Smooth muscle cell (in vitro differentiated cells): ENCODE results near the gene CCNC. TPM values are rescaled to one million over a fixed set of nuclear protein-coding genes. Genes with fewer than 3 reads are reported as not detected.

ENCODE experiments used
- DNase-seq: peaks from one replicate; lab custom pipeline; 2025; ENCODE audit not compliant: unreplicated experiment; lab: John Stamatoyannopoulos, UW
- H2AFZ ChIP-seq: fragments of 200-600 bp; sonication (generic); 2 replicates; pipeline ENCODE4 v1.6.0; 2016; ENCODE audit warnings: antibody characterized with exemption, low read depth, mild to moderate bottlenecking
- H3F3A ChIP-seq: fragments of 200-600 bp; sonication (generic); 2 replicates; pipeline ENCODE4 v1.6.0; 2017; ENCODE audit warnings: antibody characterized with exemption, low read depth
- H3K27ac ChIP-seq: fragments of 200-600 bp; sonication (generic); 2 replicates; pipeline ENCODE4 v1.5.1; 2016; ENCODE audit warnings: low read depth, mild to moderate bottlenecking
- H3K27me3 ChIP-seq: fragments of 200-600 bp; sonication (generic); 2 replicates; pipeline ENCODE4 v1.6.1; 2016; ENCODE audit warnings: low read depth, mild to moderate bottlenecking
- H3K36me3 ChIP-seq: fragments of 200-600 bp; sonication (generic); 2 replicates; pipeline ENCODE4 v1.5.1; 2016; ENCODE audit warnings: low read depth
- H3K4me1 ChIP-seq: fragments of 200-600 bp; sonication (generic); 2 replicates; pipeline ENCODE4 v1.5.1; 2016; ENCODE audit warnings: low read depth
- H3K4me2 ChIP-seq: fragments of 200-600 bp; sonication (generic); 2 replicates; pipeline ENCODE4 v1.6.0; 2016; ENCODE audit warnings: mild to moderate bottlenecking
- H3K4me3 ChIP-seq: fragments of 200-600 bp; sonication (generic); 2 replicates; pipeline ENCODE4 v1.5.1; 2016; ENCODE audit warnings: mild to moderate bottlenecking
- H3K79me2 ChIP-seq: fragments of 200-600 bp; sonication (generic); 2 replicates; pipeline ENCODE4 v1.6.0; 2016; ENCODE audit warnings: low read depth, mild to moderate bottlenecking
- H3K9ac ChIP-seq: fragments of 200-600 bp; sonication (generic); 2 replicates; pipeline ENCODE4 v1.6.0; 2016; ENCODE audit warnings: low read depth
- H3K9me3 ChIP-seq: fragments of 200-600 bp; sonication (generic); replicated peaks from 2 replicates; pipeline ENCODE4 v1.5.1; 2016; ENCODE audit warnings: low read depth
- H4K20me1 ChIP-seq: fragments of 200-600 bp; sonication (generic); 2 replicates; pipeline ENCODE4 v1.6.0; 2016; ENCODE audit warnings: low read depth
- CTCF ChIP-seq: fragments of 200-600 bp; sonication (generic); IDR thresholded peaks from 2 replicates; pipeline ENCODE4 v1.5.1; 2017; ENCODE audit warnings: borderline replicate concordance, mild to moderate bottlenecking, antibody characterized with exemption; ENCODE audit not compliant: insufficient read depth, poor library complexity, severe bottlenecking
- WGBS: methylation state at CpG from one replicate; pipeline ENCODE4 v1.1.7; 2016; ENCODE audit warnings: low lambda C conversion rate; 5-methylcytosine and 5-hydroxymethylcytosine counted together
- polyA plus RNA-seq: library from polyadenylated mRNA; unstranded; fragments of >200 nt; fragmentation: Nextera tagmentation; extraction: Ambion mirVana; gene quantifications from 2 replicates; pipeline ENCODE4 v1.2.1, GENCODE V29; 2016
- total RNA-seq: library from RNA; depleted of rRNA; stranded (reverse); fragments of >200 nt; gene quantifications from 2 replicates; pipeline ENCODE4 v1.2.3, GENCODE V29; 2014

Gene CCNC
- total and polyA plus RNA-seq, 2 experiments from 2014 or later = 53.8 to 67.7 TPM

GRCh38 chr6:99530627-99531026 lies 37.8 kb downstream of the CCNC start:
- TF ChIP-seq CTCF = no peak
- Histone ChIP-seq H3K36me3 (peaks cover 13% of the 10 kb centered on the region), H3K9me3 (no peaks in the 10 kb centered on the region), H3K4me2 (no peak overlapping the region), H2AFZ (no peak overlapping the region), H3K27me3 (no peaks in the 10 kb centered on the region), H3K79me2 (no peaks in the 10 kb centered on the region), H3K9ac (no peak overlapping the region), H3F3A (no peaks in the 10 kb centered on the region), H3K4me1 (no peaks in the 10 kb centered on the region), H4K20me1 (peaks cover 8% of the 10 kb centered on the region), H3K27ac (no peak overlapping the region), H3K4me3 (no peak overlapping the region)
- 96% methylated on average over 1 of the region's 1 CpG for WGBS
- DNase-seq = no peak

GRCh38 chr6:99522531-99522930 lies 45.9 kb downstream of the CCNC start:
- Histone ChIP-seq H3K27ac (no peak overlapping the region), H3K9ac (no peak overlapping the region), H3K4me3 (no peak overlapping the region), H3K79me2 (peaks cover 7% of the 10 kb centered on the region), H4K20me1 (no peaks in the 10 kb centered on the region), H3K4me2 (peak overlapping the region; percentile 82), H3F3A (peaks cover 3% of the 10 kb centered on the region), H3K9me3 (no peaks in the 10 kb centered on the region), H3K4me1 (no peaks in the 10 kb centered on the region), H3K36me3 (no peaks in the 10 kb centered on the region), H2AFZ (no peak overlapping the region), H3K27me3 (no peaks in the 10 kb centered on the region)
- 48% methylated on average over 4 of the region's 4 CpGs for WGBS
- no peak for DNase-seq
- no peak for TF ChIP-seq CTCF

- Histone ChIP-seq H3K79me2 (peaks cover 7% of the 10 kb centered on the region), H3F3A (peaks cover 4% of the 10 kb centered on the region), H3K27me3 (no peaks in the 10 kb centered on the region), H3K4me3 (peak overlapping the region; percentile 63), H3K4me2 (peak overlapping the region; percentile 82), H3K9me3 (no peaks in the 10 kb centered on the region), H4K20me1 (no peaks in the 10 kb centered on the region), H3K27ac (peak overlapping the region; percentile 72), H3K4me1 (no peaks in the 10 kb centered on the region), H3K9ac (peak overlapping the region; percentile 63), H2AFZ (peak overlapping the region; percentile 90), H3K36me3 (no peaks in the 10 kb centered on the region)
- TF ChIP-seq CTCF = no peak
- DNase-seq = no peak
- 22% methylated on average over 9 of the region's 9 CpGs for WGBS
Observed at GRCh38 chr6:99521633-99522151, 46.8 kb downstream of the CCNC start.

GRCh38 chr6:99520855-99521632 lies 47.4 kb downstream of the CCNC start:
- peak; percentile 54 for TF ChIP-seq CTCF
- under 1% methylated on average over 47 of the region's 47 CpGs for WGBS

More at GRCh38 chr6:99520855-99521632, 47.4 kb downstream of the CCNC start:
- Histone ChIP-seq H3K27ac (peak overlapping the region; percentile 72), H3K4me3 (peak overlapping the region; percentile 63), H2AFZ (peak overlapping the region; percentile 90), H3K9me3 (no peaks in the 10 kb centered on the region), H3K4me1 (peaks cover 3% of the 10 kb centered on the region), H3K9ac (peak overlapping the region; percentile 63), H3F3A (peaks cover 10% of the 10 kb centered on the region), H3K27me3 (no peaks in the 10 kb centered on the region), H4K20me1 (no peaks in the 10 kb centered on the region), H3K79me2 (peaks cover 7% of the 10 kb centered on the region), H3K4me2 (peak overlapping the region; percentile 82), H3K36me3 (no peaks in the 10 kb centered on the region)
- DNase-seq = peak; percentile 48
